ENCODE results near the gene MSLN.

Gene MSLN

DNA sequence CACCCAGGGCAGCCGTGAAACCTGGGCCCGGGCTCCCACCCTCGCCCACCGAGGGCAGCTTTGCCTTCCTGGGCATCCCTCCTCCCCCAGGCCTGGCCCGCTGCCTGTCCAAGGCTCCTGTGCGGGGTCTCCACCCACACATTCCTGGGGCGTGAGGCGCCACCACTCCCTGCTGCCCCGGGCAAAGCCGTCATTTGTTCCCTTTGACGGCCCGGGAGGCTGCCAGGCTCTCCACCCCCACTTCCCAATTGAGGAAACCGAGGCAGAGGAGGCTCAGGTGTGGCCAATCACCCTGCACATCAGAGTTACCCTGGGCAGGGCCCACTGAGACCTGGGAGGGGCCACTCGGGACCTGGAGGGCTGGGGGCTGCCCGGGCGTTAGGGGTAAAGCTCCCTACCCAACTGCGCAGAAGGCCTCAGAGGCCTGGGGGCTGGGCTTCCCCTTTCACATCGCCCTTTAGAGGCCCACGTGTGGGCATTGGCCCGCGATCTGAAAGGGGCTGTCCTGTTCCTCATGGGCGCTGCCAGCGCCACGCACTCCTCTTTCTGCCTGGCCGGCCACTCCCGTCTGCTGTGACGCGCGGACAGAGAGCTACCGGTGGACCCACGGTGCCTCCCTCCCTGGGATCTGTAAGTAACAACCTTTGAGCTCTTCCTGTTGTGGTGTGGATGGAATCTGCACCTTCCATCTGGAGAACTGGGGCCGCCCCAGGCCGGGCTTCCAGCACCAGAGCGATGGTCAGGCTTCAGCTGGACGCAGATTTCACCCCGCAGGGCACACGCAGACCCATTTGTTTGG, at the start of gene MSLN:
TSS of gene MSLN (plus strand) at position 190 of the 799 bp plus-strand sequence. CDS start 1,947 bp downstream, outside the sequence.
- no peak for DNase-seq

DNA sequence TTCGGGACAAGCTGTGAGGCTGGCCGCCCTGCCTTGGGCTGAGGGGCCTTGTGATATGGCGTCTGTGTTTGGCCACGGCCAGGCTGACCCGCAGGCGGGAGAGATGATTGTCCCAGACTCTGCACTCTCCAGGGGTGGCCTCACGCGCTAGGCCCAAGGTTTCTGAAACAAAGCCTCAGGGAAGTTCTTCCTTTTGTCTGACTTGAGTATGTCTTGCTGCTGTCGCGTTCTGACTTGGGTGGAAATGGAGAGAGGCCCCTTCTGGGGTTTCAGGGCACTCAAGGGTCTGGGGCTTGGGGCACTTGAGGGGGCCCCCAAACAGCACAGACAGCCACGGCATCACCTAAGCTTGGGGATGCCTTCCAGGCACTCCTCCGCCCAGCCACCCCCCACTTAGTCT, 49.5 kb upstream of the MSLN start:
- no peak for DNase-seq

GRCh38 chr16:711548-712320, 48.8 kb upstream of the MSLN start:
- DNase-seq, result peak; percentile 81

DNA sequence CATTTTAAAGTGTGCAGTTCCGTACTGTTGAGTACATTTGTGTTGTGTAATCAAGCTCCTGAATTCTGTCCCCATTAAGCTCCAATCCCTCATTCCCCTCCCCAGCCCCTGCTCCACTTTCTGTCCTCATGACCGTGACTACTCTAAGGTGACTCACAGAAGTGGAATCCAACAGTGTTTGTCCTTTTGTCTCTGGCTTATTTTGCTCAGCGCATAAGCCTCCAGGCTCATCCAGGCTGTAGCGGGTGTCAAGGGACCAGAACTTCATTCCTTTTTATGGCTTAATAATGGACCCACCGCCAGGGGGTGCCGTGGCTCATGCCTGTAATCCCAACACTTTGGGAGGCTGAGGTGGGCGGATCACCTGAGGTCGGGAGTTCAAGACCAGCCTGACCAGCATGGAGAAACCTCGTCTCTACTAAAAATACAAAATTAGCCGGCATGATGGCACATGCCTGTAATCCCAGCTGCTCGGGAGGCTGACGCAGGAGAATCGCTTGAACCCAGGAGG, 47.7 kb upstream of the MSLN start:
- DNase-seq, result peak; percentile 60

DNA sequence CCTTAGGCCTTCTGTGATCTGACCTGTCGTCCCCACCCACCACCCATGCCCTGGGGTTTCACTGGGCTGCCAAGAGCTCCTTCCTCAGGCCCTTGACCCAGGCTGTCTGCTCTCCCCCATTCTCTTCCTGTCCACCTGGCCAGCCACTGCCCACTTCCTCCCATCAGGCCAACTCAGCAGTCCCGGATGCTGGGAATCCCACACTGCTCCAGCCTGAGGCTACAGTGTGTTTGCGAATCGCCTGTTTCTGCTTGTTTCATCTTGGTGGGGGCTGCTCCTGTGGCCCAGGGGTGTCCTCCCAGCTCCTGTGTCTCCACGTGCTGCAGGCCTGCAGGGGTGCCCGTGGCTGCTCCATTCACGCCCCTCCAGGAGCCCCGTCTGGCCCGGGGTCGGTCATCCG, 46.5 kb upstream of the MSLN start:
- no peak for DNase-seq

- DNase-seq, result peak; percentile 90
Measured at GRCh38 chr16:714558-715476, 45.7 kb upstream of the MSLN start, which contains the start of gene METRN. METRN (plus strand) TSS chr16:715118; CDS start chr16:715290, 172 bp downstream.

- DNase-seq, result no peak
Measured at GRCh38 chr16:715477-716199, 44.9 kb upstream of the MSLN start.

GRCh38 chr16:716200-716568, 44.4 kb upstream of the MSLN start:
- no peak for DNase-seq

GRCh38 chr16:716768-717325, 43.7 kb upstream of the MSLN start:
- no peak for DNase-seq

DNA sequence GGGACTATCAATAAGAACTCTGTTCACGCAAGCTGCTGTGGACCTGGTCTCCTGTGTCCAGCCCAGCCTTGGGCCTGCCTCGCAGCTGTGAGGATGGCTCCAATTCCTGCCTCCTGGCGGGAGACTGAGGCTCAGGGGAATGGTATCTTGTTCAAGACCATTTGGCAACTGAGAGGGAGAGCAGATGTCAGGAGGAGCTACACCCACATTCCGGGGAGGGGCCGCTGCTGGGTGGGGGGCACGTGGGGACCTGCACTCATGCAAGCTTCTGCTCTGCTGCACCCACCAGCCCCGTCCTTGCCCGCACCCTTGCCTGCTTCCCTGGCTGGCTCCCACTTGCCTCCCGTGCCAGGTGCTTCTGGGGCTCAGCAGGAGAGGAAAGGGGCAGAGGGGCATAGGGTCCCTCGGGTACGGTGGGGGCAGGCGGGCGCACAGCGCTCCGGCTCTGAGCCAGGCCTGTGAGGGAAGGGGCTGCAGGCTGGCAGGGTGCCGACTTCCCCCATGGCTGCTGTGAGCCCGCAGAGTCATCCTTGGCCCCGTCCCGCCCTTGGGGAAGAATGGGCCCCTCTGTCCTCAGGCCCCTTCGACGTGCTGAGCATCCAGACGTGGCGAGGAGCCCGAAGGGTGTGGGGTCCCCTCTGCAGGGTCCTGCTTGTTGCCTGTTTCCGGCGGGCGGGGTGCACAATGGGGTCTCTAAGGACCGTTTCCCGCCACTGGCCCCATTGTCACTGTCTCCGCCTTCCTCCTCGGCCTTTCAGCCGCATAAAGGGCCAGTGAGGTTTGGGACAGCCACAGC, 42.9 kb upstream of the MSLN start:
- no peak for DNase-seq

GRCh38 chr16:718389-718788, 42.1 kb upstream of the MSLN start:
- no peak for DNase-seq

DNA sequence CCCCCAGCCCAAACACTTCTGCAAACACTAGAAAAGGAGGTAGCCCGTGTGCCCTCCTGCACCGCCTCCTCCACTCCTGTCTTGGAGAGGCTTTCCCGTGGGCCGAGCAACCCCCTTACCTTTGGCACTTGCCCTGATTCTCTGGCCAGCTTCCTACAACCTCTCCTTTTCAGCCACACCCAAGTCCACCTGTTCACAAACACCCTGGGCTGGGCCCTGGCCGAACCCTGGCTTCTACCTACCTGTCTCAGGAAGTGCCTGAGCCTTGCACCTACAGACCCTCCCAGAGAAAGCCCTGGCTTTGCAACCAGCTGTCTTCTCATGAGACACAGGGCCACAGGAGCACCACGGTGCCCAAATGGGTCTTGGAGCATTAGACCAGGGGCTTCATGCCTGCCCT, 41.6 kb upstream of the MSLN start:
- DNase-seq, result no peak

GRCh38 chr16:719815-720446, 40.6 kb upstream of the MSLN start:
- DNase-seq, result no peak

DNA sequence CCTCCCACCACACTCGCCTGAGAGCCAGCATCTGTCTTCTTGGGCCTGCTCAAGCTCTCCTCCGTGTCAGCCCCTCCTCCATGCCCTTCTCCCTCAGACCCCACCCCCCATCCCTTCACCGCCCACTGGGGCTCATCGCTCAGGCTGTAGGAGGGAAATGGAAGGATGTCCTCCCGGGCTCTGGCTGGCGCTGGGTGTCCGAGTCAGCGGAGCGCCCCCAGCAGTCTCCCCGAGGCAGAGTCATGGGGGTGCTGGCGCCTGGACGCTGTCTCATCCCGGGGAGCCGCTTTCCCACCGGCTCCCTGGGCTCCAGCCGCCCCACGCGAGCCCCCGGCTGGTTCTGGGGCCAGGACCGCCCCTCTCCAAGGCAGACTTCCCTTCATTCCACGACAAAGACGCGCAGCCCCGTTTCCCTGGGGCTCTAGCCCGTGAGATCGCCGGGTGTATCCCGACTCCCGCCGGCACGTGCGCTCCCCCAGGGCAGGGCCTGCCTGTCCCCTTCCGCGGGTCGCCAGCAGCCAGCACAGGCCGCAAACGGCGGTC, 40.0 kb upstream of the MSLN start:
- DNase-seq, result no peak

DNA sequence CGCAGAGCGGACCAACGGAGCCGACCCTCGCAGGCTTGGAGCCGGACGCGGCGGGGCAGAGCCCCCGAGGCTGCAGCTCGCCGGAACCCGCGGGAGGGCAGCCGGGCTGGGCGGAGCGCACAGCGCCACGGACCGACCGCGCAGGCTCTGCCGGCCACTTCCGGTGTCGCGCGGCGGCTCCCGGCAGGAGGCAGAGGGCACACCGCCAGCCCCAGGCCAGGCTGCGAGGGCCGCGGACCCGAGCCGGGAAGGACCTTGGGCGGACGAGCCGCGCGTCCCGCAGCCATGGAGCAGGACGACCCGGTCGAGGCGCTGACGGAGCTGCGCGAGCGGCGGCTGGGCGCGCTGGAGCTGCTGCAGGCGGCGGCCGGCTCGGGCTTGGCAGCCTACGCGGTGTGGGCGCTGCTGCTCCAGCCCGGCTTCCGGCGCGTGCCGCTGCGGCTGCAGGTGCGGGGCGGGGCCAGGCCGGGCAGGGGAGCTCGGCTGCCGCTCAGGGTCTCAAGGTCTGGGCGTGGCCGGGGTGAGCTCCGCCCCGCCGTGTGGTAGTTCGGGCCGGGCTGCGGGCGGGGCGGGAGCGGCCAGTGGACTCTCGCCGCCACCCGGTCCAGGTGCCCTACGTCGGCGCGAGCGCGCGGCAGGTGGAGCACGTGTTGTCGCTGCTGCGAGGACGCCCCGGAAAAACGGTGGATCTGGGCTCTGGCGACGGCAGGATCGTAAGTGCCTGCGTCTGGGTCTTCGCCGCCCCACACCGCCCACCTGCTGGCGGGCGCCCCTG, 39.4 kb upstream of the MSLN start, which contains the start of gene ANTKMT:
TSS of gene ANTKMT (plus strand) at position 157 of the 775 bp plus-strand sequence. CDS start at position 286, 129 bp downstream.
- peak; percentile 82 for DNase-seq

DNA sequence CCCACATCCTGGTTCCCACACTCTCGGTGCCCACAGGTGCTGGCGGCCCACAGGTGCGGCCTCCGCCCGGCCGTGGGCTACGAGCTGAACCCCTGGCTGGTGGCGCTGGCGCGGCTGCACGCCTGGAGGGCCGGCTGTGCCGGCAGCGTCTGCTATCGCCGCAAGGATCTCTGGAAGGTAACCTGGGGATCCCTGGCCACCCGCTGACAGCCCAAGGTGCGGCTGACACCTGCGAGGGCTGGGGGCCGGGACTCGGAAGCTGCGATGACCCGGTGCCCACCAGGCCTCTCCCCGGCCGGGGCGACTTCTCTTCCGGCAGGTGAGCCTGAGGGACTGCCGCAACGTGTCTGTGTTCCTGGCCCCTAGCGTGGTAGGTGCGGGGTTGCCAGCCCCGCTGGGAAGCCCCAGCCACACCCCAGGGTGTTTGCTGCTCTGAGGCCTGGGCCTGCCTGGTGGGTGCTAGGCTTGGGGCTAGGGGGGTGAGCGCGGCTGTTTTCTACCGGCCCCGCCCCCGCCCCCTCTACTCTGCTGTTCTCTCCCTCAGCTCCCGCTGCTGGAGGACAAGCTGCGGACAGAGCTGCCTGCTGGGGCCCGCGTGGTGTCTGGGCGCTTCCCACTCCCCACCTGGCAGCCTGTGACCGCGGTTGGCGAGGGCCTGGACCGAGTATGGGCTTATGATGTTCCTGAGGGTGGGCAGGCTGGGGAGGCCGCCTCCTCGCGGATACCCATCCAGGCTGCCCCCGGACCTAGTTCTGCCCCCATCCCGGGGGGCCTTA, 38.6 kb upstream of the MSLN start:
- no peak for DNase-seq

GRCh38 chr16:722835-723633, 37.5 kb upstream of the MSLN start:
- no peak for DNase-seq
